GM20431 (cell line): ENCODE results near the gene L1TD1.
"Not testable (repeated sequence)": the region's sequence is repeated elsewhere in the genome, so short reads cannot be mapped to it uniquely, and the experiment has no call there.

Experiments
- in situ Hi-C: fragments of 300-500 bp; cut with MseI, MboI; formaldehyde crosslinking; loops from one replicate; pipeline ENCODE4 v1.15.0; 2020; ENCODE audit warnings: low sequenced_read_pairs; ENCODE audit not compliant: unreplicated experiment

The L1TD1 gene

GRCh38 chr1:62198069-62198780 lies 3.6 kb downstream of the L1TD1 start:
- in situ Hi-C loops: no loop called here

GRCh38 chr1:62198781-62199125 lies 4.1 kb downstream of the L1TD1 start:
- in situ Hi-C loops: no loop called here

- in situ Hi-C loops: no loop called here
Observed at GRCh38 chr1:62207187-62207586, 12.5 kb downstream of the L1TD1 start.

- in situ Hi-C loops: no loop called here
Observed at GRCh38 chr1:62208087-62208486, 13.4 kb downstream of the L1TD1 start.

- in situ Hi-C loops: no loop called here
Observed at GRCh38 chr1:62208970-62209369, 14.3 kb downstream of the L1TD1 start.

GRCh38 chr1:62209931-62210595 lies 15.4 kb downstream of the L1TD1 start:
- in situ Hi-C loops: no loop called here

- in situ Hi-C loops: no loop called here
Observed at GRCh38 chr1:62210960-62211359, 16.3 kb downstream of the L1TD1 start.

- in situ Hi-C loops: no loop called here
Observed at GRCh38 chr1:62212411-62212810, 17.8 kb downstream of the L1TD1 start.

GRCh38 chr1:62213075-62213914 lies 18.6 kb downstream of the L1TD1 start:
- in situ Hi-C loops: no loop called here

- in situ Hi-C loops: no loop called here
Observed at GRCh38 chr1:62218604-62219003, 24.0 kb downstream of the L1TD1 start.

GRCh38 chr1:62220456-62220855 lies 25.8 kb downstream of the L1TD1 start:
- in situ Hi-C loops: not testable (repeated sequence)

GRCh38 chr1:62221171-62221570 lies 26.5 kb downstream of the L1TD1 start:
- in situ Hi-C loops: no loop called here

- in situ Hi-C loops: no loop called here
Observed at GRCh38 chr1:62222321-62222720, 27.7 kb downstream of the L1TD1 start.

- in situ Hi-C loops: no loop called here
Observed at GRCh38 chr1:62224182-62224581, 29.5 kb downstream of the L1TD1 start.

- in situ Hi-C loops: no loop called here
Observed at GRCh38 chr1:62227496-62227895, 32.8 kb downstream of the L1TD1 start.

GRCh38 chr1:62228136-62228882 lies 33.7 kb downstream of the L1TD1 start:
- in situ Hi-C loops: no loop called here

- in situ Hi-C loops: no loop called here
Observed at GRCh38 chr1:62228883-62229187, 34.2 kb downstream of the L1TD1 start.

- in situ Hi-C loops: no loop called here
Observed at GRCh38 chr1:62229468-62229867, 34.8 kb downstream of the L1TD1 start.

- in situ Hi-C loops: no loop called here
Observed at GRCh38 chr1:62229932-62230331, 35.3 kb downstream of the L1TD1 start.

GRCh38 chr1:62230718-62231117 lies 36.1 kb downstream of the L1TD1 start:
- in situ Hi-C loops: no loop called here

- in situ Hi-C loops: no loop called here
Observed at GRCh38 chr1:62232871-62233278, 38.2 kb downstream of the L1TD1 start.
